GM19328 (cell line): Measurements from ENCODE around the gene PRPF40B.

Experiments used
- ATAC-seq: cut with Tn5 transposase; IDR thresholded peaks from one replicate; pipeline ENCODE4 v1.9.1; 2021; ENCODE audit warnings: mild to moderate bottlenecking, moderate library complexity; ENCODE audit not compliant: unreplicated experiment

PRPF40B gene

DNA sequence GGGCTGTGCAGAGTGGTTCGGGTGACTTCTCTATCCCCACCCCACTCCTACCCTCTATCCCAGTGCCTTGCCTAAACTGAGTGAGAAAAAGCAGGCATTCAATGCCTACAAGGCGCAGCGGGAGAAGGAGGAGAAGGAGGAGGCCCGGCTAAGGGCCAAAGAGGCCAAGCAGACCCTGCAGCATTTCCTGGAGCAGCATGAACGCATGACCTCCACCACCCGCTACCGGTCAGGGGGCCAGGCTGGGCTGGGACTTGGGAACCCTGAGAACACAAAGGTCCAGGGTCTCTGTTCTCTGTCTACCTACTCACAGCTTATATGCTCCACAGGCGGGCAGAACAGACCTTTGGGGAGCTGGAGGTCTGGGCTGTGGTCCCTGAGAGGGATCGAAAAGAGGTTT lies 11.7 kb downstream of the PRPF40B start:
- ATAC-seq = no peak

DNA sequence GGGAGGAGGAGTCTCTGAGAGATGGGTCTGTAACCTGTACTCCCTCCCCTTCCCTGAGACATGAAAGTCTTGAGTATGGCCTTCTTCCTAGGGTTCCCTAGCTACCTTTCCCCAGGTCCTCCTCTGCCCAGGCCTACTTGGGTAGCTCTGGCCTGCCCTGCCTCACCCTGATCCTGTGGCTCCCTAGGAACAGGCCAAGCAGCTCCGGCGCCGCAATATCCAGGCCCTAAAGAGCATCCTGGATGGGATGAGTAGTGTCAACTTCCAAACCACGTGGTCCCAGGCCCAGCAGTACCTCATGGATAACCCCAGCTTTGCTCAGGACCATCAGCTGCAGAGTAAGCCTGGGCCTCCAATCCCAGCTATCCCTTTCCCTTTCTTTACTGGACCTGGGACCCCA lies 12.3 kb downstream of the PRPF40B start:
- ATAC-seq = no peak

DNA sequence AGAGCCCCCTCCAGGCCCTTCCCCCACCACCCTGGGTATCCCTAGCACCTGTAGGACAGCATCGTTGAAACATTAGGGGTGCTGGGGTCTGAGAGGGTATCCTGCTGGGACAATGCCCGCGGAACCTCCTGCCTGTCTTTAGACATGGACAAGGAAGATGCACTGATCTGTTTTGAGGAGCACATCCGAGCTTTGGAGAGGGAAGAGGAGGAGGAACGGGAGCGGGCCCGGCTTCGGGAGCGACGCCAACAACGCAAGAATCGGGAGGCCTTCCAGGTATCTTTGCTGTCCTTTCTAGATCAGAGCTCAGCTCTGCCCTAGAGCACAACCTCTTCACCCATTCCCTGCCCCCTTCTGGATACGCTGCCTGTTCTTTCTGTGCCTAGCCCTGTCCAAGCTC lies 13.2 kb downstream of the PRPF40B start:
- no peak for ATAC-seq

DNA sequence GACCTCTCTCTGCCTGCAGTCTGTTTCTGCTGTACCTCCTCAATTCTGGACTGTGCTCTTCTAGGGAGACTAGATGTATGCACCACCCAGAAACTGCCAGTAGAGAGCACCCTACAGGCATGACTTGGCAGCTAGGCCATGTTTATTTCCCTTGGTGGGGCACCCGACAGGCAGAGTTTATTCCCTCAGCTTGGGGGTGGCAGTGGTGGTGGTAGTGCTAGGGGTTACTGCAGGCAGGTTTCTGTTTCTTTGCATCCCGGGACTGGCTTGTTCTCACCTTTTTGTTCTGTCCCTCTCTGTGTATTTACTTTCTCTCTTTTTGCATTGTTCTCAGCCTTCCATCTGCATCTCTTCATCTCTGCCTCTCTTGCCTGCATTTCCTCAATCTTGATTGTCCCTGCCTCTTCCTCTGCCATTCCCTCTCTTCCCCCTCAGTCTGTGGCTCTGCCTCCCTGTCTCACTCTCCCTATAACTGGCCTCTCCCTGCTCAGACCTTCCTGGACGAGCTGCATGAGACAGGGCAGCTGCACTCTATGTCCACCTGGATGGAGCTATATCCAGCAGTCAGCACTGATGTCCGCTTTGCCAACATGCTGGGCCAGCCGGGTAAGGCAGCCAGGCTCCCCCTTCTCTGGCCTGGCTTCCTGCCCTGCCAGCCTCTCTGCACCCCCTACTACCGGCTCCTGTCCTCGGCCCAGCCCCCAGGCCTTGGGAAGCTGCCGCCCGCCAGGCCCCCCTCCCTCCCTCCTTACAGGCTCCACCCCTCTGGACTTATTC lies 13.8 kb downstream of the PRPF40B start:
- ATAC-seq = no peak

DNA sequence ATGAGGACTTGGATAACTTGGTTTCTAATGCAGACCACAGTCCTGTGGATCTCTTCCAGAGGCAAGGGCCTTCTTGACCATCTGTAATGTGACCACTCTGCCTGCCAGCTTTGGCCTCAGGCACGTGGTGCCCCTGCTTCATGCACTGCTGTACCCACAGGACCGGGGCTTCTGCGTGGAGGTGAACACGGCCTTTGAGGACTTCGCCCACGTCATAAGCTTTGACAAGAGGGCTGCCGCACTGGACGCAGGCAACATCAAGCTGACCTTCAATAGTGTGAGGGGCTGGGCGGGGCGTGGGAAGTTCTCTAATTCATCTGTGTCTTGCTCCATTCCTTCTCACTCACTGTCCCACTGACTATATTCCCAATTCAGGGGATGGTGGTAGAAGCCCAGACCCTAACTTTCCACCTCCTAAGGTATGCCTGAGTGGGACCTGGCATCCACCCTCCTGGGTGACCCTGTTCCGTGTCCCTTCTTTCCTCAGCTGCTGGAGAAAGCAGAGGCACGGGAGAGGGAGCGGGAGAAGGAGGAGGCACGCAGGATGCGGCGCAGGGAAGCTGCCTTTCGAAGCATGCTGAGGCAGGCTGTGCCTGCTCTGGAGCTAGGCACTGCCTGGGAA lies 18.5 kb downstream of the PRPF40B start:
- ATAC-seq = no peak

DNA sequence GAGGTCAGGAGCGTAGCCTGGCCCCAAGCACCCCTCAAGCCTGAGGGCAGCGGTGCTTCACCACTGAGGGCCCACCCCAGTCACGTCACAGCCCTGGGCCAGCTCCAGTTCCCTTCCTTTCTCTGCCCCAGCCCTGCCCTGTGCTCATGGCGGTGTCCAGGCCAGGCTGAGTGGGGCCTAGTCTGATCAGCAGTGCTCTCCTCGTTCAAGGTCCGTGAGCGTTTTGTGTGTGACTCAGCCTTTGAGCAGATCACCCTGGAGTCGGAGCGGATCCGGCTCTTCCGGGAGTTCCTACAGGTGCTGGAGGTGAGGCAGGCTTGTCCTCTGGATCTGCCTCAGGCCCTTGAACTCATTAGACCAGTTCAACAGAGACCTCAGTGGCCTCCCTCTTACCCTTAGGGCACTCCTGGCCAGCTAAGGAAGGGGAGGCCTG lies 19.0 kb downstream of the PRPF40B start:
- ATAC-seq = no peak

DNA sequence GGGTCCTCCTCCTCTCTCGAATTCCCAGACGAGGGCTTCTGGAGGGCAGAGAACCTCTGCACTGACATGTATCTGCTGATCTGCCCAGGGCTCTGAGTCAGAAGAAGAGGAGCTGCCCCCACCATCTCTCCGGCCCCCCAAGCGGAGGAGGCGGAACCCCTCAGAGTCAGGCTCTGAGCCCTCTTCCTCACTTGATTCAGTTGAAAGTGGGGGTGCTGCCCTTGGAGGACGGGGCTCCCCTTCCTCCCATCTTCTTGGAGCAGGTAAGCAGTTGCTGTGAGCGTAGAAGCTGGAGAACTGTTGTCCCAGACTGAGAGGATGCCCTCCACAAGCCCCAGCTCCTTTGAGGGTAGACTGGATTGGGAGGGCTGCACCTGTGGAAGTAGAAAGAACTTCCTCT lies 19.8 kb downstream of the PRPF40B start:
- ATAC-seq = no peak

DNA sequence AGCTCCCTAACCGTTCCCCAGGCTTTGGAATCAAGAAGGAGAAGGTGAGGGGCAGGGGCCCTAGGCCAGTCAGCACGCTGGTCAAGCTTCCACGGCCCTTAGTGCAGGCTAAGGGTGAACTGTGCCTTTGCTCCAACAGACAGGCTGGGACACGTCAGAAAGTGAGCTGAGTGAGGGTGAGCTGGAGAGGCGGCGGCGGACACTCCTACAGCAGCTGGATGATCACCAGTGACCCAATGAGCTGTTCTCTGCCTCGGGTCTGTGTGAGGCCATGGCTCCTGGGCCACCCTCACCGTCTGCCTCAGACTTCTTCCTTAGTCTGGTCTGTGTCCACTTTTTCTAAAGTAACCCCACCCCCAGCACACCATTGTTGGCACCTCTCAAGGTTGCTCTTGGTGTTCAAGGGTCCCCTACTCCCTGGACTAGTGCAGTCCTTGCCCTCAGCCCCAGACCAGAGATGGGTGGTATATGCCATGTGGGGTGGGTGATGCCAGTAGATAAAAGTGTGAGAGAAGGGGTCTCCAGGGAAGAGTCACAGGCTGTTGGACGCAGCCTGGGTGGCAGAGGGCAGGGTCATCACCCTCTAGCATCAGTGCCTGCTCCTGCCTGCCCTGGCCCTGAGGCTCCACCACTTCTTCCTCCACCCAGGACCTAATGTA lies 20.7 kb downstream of the PRPF40B start:
- no peak for ATAC-seq

DNA sequence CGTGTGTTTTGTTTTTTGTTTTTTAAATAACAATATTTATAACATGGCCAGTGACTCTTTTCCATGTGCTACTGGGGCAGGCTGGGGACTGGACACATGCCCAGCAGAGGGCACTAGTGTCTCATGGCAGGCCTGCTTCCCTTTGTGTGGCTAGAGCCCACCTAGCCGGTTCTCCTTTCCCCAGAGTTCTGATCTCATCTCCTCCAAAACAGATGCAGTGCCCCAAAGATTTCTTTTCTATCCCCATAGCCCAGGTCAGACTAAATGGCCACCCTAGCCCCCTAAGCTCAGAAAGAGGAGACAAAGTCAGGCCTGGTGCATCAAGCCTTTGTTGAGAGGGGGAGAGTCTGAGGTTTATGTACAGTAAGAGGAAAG lies 21.2 kb downstream of the PRPF40B start:
- ATAC-seq = no peak

DNA sequence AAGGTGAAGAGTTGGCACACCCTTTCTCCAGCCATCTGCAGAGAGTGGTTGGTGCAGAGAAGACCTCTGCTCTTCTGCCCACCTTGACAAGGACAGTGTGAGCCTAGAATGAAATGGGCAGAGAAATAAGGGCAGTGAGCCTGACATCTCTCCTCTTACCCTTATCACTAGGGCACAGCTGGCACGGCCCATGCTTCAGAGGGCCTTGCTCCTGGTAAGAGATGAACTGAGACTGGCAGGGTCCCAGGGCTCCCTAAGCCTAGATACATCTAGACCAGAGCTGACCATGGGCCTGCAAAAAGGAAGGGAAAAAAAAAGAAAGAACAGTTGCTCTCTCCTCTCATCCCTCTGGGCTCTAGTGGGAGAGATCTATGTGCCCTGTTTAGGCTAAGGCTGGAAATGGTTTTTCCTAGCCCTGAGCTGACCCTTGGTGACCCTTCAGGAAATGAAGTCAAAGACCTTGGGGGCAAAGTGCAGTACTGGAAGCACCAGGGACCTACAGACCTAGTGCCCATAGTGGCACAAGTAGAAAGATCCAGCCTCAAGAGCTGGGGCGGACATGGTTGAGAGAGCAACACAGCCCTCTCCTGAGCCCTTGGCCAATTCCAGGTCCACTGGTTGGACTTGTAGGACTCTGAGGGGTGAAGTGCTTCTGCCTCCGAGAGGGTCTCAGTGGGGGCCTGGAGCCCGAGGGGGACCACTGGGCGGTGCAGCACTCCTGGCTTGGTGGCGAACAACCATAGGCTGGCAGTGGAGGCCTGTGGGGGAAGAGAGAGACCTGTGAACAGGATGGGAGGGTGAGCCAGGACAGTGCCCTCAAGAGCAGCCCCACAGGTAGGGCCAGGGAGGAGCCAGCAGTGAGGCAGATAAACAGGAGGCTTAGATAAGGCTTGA lies 22.0 kb downstream of the PRPF40B start:
- ATAC-seq = no peak

DNA sequence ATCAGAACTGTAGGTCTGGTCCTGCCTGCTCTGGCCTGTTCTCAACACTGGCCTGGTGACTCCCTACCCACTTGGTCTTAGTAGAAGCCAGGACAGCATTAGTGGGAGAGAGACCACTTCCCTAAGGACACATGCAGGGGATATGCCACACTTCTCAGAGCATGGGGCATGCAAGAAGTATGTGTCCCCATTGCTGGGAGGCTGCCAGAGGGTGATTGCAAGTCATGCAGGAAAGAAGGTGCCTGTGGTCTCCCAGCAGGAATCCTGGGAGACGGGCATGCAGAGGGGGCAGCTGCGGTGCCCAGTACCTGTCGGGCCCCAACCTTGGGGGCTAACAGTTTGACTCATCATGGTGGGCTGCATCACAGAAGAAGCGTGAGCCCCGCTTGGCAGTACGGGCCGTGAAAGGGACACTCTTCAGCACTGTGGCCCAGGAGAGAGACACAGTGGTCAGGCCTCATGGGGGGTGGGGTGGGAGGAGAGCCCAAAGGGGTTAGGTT lies 23.0 kb downstream of the PRPF40B start:
- no peak for ATAC-seq

DNA sequence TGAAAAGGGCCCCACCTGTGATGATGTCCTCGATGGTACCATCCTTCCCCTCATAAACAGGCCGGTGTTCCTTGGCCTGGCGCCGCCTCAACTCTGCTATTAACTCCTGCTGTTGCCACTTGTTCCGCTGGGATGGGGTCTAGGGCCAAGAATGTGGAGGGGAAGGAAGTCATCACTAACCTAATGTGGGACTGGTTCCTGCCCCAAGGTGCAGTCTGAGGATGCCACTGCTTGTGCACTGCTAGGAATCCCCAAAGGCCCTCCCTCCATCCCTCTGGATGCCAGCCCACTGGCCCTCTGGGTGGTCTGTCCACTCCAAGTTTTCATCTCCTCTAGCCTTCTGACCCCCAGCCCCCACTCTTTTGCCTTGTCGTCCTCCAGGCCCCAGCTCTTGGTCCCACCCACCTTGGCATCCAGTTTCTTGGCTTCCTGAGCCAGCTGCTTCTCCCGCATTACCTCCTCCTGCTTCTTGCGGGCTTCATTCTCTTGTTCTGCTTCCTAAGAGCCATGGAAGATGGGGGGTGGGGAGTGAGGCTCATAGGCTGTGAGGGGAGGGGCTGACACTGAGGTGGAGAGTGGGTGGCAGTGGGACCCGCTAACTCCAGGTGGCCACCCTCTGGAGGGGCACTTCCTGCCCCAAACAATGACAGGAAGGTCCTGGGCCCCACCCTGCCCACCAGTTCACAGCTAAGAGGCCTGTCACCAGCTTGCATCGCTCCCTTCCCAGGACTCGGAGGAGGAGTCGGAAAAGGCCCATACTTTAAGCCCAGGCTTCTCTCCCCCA lies 23.7 kb downstream of the PRPF40B start:
- ATAC-seq = no peak

DNA sequence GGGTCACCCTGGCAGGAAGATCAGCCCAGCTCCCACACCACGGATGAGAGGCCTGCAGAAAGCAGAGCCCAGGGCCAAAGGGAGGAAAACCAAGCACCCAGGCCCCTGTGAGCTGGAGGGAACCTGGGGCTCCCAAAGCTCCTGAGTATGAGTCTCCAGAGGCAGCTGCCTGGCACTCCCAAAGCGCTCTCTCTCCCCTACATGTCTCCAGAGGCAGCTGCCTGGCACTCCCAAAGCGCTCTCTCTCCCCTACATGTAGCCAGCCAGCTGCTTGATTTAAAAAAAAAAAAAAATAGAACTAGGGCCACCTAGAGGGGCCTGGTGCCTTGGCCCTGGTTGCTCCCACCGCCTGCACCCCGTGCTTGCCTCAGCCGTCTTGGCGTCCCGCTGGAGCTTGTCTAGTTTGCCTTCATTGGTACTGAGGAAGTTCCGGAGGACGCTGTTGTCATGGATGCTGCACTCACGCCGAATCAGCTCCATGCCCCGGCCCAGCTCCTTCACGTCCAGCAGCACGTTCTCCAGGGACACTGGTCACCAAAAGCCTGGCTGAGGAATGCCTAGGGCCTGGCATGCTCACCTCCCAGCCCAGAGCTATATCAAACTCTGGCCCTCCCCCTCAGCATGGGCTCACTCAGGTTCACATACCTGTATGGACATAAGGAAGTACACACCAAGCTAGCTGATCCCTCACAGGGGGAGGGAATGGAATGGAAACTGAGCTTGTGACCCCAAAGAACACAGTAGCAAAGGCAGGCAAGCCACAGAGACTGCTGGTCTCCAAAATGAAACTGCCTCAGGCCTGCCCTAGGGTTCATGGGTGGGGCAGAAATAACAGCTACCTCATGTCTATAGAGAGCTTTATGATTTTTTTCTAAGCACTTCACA lies 24.7 kb downstream of the PRPF40B start:
- no peak for ATAC-seq

DNA sequence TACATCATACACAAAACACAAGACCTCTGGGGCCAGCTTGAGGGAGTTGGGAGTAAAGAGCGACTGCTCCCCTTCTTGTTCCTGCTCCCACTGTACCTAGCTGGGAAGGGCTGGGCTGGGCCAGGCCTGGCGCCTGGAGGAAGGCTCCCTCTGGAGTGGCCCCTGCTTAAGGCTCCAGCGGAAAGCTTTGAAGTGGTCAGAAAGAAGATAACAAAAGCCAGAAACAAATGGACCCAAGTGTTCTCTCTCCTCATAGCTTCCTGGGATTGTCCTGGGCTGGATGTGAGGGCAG lies 25.3 kb downstream of the PRPF40B start:
- ATAC-seq = no peak

DNA sequence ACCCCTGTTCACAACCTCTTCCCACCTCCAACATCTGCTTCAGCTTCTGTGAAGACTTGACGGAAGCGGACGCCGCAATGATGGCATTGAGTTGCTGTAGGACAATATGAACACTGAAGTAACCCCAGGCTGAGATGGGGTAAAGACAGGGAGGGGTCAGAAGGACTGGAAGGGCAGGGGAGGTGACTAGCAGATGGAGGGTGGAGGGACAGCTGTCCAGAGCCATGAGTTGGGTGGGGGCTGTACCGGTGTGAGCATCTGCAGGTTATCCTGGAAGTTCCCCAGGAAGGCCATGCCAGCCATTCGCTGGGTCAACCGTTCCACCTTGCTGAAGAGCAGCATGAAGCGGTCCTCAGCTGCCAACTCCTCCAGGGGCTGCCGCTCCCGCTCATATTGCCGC lies 26.1 kb downstream of the PRPF40B start:
- ATAC-seq = no peak

DNA sequence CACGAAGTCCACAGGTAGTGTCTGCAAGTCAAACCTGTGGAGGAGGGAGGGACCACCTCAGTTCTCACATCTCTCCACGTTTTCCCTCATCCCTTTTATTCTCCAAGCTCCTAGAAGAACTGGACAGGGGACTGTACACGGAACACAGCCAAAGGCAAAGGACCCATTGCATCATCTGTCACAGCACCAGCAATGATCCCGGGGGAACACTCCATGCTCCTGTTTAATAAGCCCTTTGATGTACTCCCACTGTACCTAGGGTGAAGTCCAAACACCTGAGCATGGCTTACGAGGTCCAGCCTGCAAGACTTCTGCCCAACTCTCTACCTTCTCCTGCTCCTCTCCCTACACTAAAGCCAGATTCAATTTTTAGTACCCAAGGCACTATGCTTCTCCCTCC lies 26.5 kb downstream of the PRPF40B start:
- no peak for ATAC-seq

DNA sequence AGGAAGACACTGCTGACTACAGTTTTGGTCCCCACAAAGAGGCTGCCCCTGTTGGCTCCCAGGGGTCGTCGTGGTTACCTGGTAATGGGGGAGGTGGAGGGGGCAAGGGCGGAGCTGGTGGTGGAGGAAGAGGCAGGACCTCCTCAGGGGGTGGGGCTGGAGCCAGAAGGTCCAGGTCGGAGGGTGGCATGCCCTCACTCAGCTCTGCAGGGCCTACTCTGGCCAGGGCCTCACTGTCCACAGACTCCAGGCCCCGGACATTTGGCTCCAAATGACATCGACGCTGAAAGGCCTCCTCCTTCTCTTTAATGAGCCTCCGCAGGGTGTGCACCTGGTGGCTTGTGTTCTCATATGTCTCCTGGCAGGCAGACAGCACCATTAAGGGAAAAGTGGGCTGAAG lies 28.5 kb downstream of the PRPF40B start:
- ATAC-seq = no peak

DNA sequence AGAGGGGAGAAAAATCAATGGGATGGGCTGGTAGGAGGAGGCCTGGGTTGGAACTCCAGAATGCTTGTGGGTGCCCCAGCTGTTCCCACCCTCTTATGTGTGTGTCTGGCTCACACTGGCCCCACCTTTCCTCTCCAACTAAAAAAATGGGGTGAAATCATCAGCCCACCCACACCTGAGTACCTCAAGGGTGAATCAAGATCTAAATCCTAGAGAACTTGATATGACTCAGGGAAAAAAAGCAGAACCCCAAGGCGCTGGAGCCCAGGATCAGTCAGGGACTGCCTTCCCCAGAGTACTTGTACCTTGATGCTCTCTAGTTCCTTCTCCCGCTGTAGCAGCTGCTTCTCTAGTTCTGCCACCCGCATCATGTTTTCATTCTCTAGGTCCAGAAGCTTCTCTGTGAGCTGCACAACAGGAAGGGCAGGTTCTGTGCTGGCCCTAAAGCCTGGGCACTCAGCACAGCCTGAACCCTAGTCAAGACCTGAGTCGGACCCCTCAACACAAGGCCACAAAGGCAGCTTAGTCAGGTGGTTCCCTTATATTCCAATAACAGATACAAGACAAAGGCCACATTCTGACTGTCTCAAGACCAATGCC lies 29.7 kb downstream of the PRPF40B start:
- no peak for ATAC-seq

DNA sequence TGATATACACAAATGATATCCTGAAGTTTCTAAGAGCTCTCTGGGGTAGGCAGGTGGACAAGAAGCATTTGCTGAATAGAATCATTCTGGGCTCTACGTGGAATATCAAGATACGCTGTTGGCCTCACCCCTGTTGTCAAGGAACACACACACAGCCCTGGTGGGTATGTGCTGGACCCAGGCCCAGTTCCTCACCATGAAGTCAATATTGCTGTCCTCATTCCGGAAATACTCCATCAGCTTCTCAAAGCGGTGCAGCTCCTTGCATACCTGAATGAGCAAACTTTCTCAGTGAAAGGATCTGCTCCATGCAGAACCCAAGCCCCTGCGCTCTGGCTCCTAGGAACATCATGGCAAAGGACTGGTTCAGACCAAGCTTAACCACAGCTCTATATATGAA lies 31.4 kb downstream of the PRPF40B start:
- ATAC-seq = no peak
